WTC11 (cell line): ENCODE measurements around the gene COPE.

Experiments
- CTCF ChIP-seq: fragments of 200-600 bp; IDR thresholded peaks from 2 replicates; pipeline ENCODE4 v1.8.0; 2022; ENCODE audit warnings: antibody characterized with exemption
- E2F5 ChIP-seq: sonication (generic); formaldehyde crosslinking; IDR thresholded peaks from 2 replicates; pipeline ENCODE4 v1.8.1; 2022; ENCODE audit warnings: mild to moderate bottlenecking, moderate library complexity, missing genetic modification reagents
- ERG ChIP-seq: fragments of 250-450 bp; sonication (Bioruptor Pico); IDR thresholded peaks from 2 replicates; pipeline ENCODE4 v1.8.0; 2021; ENCODE audit warnings: mild to moderate bottlenecking
- GABPB1 ChIP-seq: sonication (generic); formaldehyde crosslinking; IDR thresholded peaks from 2 replicates; pipeline ENCODE4 v1.8.1; 2023; ENCODE audit warnings: mild to moderate bottlenecking, missing genetic modification reagents
- JUN ChIP-seq: sonication (generic); formaldehyde crosslinking; IDR thresholded peaks from 2 replicates; pipeline ENCODE4 v1.8.0; 2023; ENCODE audit warnings: mild to moderate bottlenecking, missing genetic modification reagents
- MAX ChIP-seq: sonication (generic); formaldehyde crosslinking; IDR thresholded peaks from 2 replicates; pipeline ENCODE4 v1.8.0; 2022; ENCODE audit warnings: mild to moderate bottlenecking, missing genetic modification reagents
- NFYB ChIP-seq: sonication (generic); formaldehyde crosslinking; conservative IDR thresholded peaks from 2 replicates; pipeline ENCODE4 v1.8.0; 2022; ENCODE audit warnings: low read depth, missing genetic modification reagents
- NR3C1 ChIP-seq: sonication (generic); formaldehyde crosslinking; conservative IDR thresholded peaks from 2 replicates; pipeline ENCODE4 v1.8.1; 2023; ENCODE audit warnings: low read depth, mild to moderate bottlenecking, missing genetic modification reagents
- STAT6 ChIP-seq: sonication (generic); formaldehyde crosslinking; conservative IDR thresholded peaks from 2 replicates; pipeline ENCODE4 v1.8.1; 2023; ENCODE audit warnings: mild to moderate bottlenecking, low read depth, missing genetic modification reagents, moderate library complexity
- TEAD4 ChIP-seq: sonication (generic); formaldehyde crosslinking; IDR thresholded peaks from 2 replicates; pipeline ENCODE4 v1.8.0; 2022; ENCODE audit warnings: mild to moderate bottlenecking, missing genetic modification reagents
- ZBTB21 ChIP-seq: sonication (generic); formaldehyde crosslinking; IDR thresholded peaks from 2 replicates; pipeline ENCODE4 v1.8.1; 2023; ENCODE audit warnings: mild to moderate bottlenecking, missing genetic modification reagents, borderline replicate concordance
- ZNF232 ChIP-seq: sonication (generic); formaldehyde crosslinking; IDR thresholded peaks from 2 replicates; pipeline ENCODE4 v1.8.0; 2022; ENCODE audit warnings: mild to moderate bottlenecking, missing genetic modification reagents
- ZNF423 ChIP-seq: fragments of 250-450 bp; sonication (Bioruptor Pico); IDR thresholded peaks from 2 replicates; pipeline ENCODE4 v2.1.2; 2022; ENCODE audit warnings: mild to moderate bottlenecking, moderate library complexity
- ZNF512 ChIP-seq: sonication (generic); formaldehyde crosslinking; IDR thresholded peaks from 2 replicates; pipeline ENCODE4 v1.8.1; 2022; ENCODE audit warnings: missing genetic modification reagents, borderline replicate concordance

- TF ChIP-seq CTCF (no peak), STAT6 (CRISPR knock-in tag) (no peak), GABPB1 (no peak), ZNF512 (CRISPR knock-in tag) (no peak), JUN (CRISPR knock-in tag) (no peak), MAX (CRISPR knock-in tag) (no peak), NR3C1 (CRISPR knock-in tag) (no peak), NFYB (CRISPR knock-in tag) (no peak), ERG (CRISPR knock-in tag) (no peak), ZBTB21 (no peak), ZNF232 (CRISPR knock-in tag) (no peak), TEAD4 (CRISPR knock-in tag) (no peak), E2F5 (CRISPR knock-in tag) (no peak), ZNF423 (CRISPR knock-in tag) (no peak)
Measured at GRCh38 chr19:18859676-18860301, 59.4 kb downstream of the COPE start.
